Esophagus muscularis mucosa (tissue), 3 donors: ENCODE results near the gene PSME2.

Experiments used
- POLR2A ChIP-seq: fragments of 450-650 bp; IDR thresholded peaks from one replicate; pipeline ENCODE4 v1.6.1; 2017; ENCODE audit warnings: antibody characterized with exemption, moderate library complexity, mild to moderate bottlenecking, low read depth
- TF ChIP-seq, protein P1 (sequence below), 3 experiments: fragments of 200-600 bp in 2 of 3; fragments of 450-650 bp in 1 of 3; sonication (generic) in 2 of 3; IDR thresholded peaks; one replicate each; pipeline ENCODE4 v1.5.1; 2017 to 2019; ENCODE audit warnings: antibody characterized with exemption in 3 of 3, mild to moderate bottlenecking in 2 of 3, moderate library complexity in 1 of 3

DNA sequence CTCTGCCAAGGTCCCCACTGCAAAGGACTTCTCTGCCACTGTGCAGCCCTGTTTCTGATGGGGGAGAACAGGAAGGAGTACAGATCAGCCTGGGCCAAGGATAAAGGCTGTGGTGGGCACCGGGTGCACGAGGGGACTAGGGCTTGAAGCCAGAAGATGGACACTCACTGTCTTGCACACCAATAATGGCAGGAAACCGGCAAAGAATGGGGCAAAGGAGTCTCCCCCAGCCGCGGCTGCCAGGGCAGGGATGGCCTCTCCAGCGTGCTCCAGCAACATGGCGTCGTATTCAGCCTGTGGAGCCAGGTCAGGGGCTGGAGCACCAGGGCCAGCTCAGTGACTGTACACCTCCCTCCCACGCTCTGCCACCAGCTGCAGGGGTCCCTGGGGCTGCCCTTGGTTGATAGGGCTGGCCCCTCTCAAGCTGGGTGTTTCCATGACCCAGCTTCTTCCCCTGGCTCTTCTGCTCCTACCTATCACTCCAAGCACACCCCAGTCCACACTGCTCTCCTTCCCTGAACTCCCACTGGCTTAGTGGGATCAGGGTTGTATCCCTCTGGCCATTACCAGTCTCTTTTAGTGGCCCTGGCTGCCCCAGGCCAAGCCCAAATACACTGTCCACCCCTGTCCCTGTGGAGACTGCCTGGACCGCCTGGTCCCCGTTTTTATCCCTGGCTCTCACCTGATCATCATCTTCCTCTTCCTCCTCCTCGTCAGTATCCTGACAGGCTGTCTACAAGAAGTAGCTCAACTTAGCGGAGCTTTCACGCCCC lies 35.9 kb upstream of the PSME2 start:
- no peak for TF ChIP-seq POLR2A
- TF ChIP-seq, protein P1, sequence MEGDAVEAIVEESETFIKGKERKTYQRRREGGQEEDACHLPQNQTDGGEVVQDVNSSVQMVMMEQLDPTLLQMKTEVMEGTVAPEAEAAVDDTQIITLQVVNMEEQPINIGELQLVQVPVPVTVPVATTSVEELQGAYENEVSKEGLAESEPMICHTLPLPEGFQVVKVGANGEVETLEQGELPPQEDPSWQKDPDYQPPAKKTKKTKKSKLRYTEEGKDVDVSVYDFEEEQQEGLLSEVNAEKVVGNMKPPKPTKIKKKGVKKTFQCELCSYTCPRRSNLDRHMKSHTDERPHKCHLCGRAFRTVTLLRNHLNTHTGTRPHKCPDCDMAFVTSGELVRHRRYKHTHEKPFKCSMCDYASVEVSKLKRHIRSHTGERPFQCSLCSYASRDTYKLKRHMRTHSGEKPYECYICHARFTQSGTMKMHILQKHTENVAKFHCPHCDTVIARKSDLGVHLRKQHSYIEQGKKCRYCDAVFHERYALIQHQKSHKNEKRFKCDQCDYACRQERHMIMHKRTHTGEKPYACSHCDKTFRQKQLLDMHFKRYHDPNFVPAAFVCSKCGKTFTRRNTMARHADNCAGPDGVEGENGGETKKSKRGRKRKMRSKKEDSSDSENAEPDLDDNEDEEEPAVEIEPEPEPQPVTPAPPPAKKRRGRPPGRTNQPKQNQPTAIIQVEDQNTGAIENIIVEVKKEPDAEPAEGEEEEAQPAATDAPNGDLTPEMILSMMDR (IDR thresholded peaks at IDR 0.05), result no peak
